Measurements from ENCODE around the gene CCDC88C. TPM values are rescaled to one million over a fixed set of nuclear protein-coding genes. Genes with fewer than 3 reads are reported as not detected.

CCDC88C gene
- total RNA-seq, 1 experiment from 2014 or later, result 19.7 TPM

- ChIA-PET CTCF (interaction anchor here (0.8 kb wide), 1 partner anchor 93 kb away, joined by 3 read pairs; the partner anchor contains the start of gene CCDC88C), POLR2A (ENCODE audit: unreplicated experiment) (interaction anchor here (0.5 kb wide), 1 partner anchor 22 kb away, joined by 6 read pairs; no protein-coding TSS in a partner anchor)
- ATAC-seq, result no peak
- H3K36me3 ChIP-seq (ENCODE audit: low read depth, low read length), result peaks cover 5% of the 10 kb centered on the region; the same call in 1 of the 2 replicates
- BruUV-seq (replicated peaks), result no TSS peak
- no peak overlapping the region for H3K4me3 ChIP-seq (ENCODE audit: low read length)
- no peaks in the 10 kb centered on the region for H3F3A ChIP-seq (ENCODE audit: low read length, unreplicated experiment)
- TF ChIP-seq CTCF (conservative IDR thresholded peaks at IDR 0.05; ENCODE audit: low read depth, low read length), result no peak
- no peak for TF ChIP-seq EZH2 (IDR thresholded peaks at IDR 0.05; ENCODE audit: low read length, unreplicated experiment)
- TF ChIP-seq EZH2phosphoT487 (IDR thresholded peaks at IDR 0.05; ENCODE audit: borderline replicate concordance, low read length), result no peak
- H3K4me1 ChIP-seq (ENCODE audit: insufficient read depth, low read length), result no peaks in the 10 kb centered on the region
- no peaks in the 10 kb centered on the region for H3K27me3 ChIP-seq (ENCODE audit: low read length)
- H3K9me3 ChIP-seq (ENCODE audit: low read length), result no peaks in the 10 kb centered on the region
- no peak overlapping the region for H2AFZ ChIP-seq (ENCODE audit: low read length)
- no peaks in the 10 kb centered on the region for H4K20me1 ChIP-seq (ENCODE audit: low read length)
- H3K4me2 ChIP-seq (ENCODE audit: low read length), result no peak overlapping the region
- no peaks in the 10 kb centered on the region for H3K9me2 ChIP-seq (replicated peaks; ENCODE audit: low read length)
- no peak overlapping the region for H3K27ac ChIP-seq (ENCODE audit: low read length)
- DNase-seq, result no peak
- H3K79me2 ChIP-seq (ENCODE audit: low read length), result no peaks in the 10 kb centered on the region
- H3K9ac ChIP-seq (ENCODE audit: low read length), result no peak overlapping the region
- intact Hi-C loops (cut with micrococcal nuclease), result no loop called here
These were observed 92.7 kb downstream of the CCDC88C start for GRCh38 chr14:91324606-91325575.

- peaks cover 5% of the 10 kb centered on the region; the same call in 1 of the 2 replicates for H3K36me3 ChIP-seq (ENCODE audit: low read depth, low read length)
- ATAC-seq (peak; percentile 63), DNase-seq (peak; percentile 70)
- no peaks in the 10 kb centered on the region for H3K4me1 ChIP-seq (ENCODE audit: insufficient read depth, low read length)
- H3K4me2 ChIP-seq (ENCODE audit: low read length), result no peak overlapping the region
- TF ChIP-seq EZH2phosphoT487 (IDR thresholded peaks at IDR 0.05; ENCODE audit: borderline replicate concordance, low read length) (no peak), EZH2 (IDR thresholded peaks at IDR 0.05; ENCODE audit: low read length, unreplicated experiment) (no peak), CTCF (conservative IDR thresholded peaks at IDR 0.05; ENCODE audit: low read depth, low read length) (peak; percentile 98)
- CTCF ChIA-PET, result interaction anchor here (0.6 to 0.8 kb wide), 2 partner anchors 94 to 148 kb away, joined by 3 read pairs; partner anchors contain the start of gene CCDC88C
- no peaks in the 10 kb centered on the region for H3K27me3 ChIP-seq (ENCODE audit: low read length)
- H2AFZ ChIP-seq (ENCODE audit: low read length), result no peak overlapping the region
- H3K9me2 ChIP-seq (replicated peaks; ENCODE audit: low read length), result no peaks in the 10 kb centered on the region
- H3K9ac ChIP-seq (ENCODE audit: low read length), result no peak overlapping the region
- no peak overlapping the region for H3K27ac ChIP-seq (ENCODE audit: low read length)
- POLR2A ChIA-PET (ENCODE audit: unreplicated experiment), result no interaction called here
- no peaks in the 10 kb centered on the region for H3K79me2 ChIP-seq (ENCODE audit: low read length)
- H4K20me1 ChIP-seq (ENCODE audit: low read length), result no peaks in the 10 kb centered on the region
- intact Hi-C loops (cut with micrococcal nuclease), result loop anchor here (1.0 kb wide), 1 partner anchor 94 kb away; no protein-coding TSS in a partner anchor
- no peaks in the 10 kb centered on the region for H3F3A ChIP-seq (ENCODE audit: low read length, unreplicated experiment)
- no TSS peak for BruUV-seq (replicated peaks)
- H3K9me3 ChIP-seq (ENCODE audit: low read length), result no peaks in the 10 kb centered on the region
- no peak overlapping the region for H3K4me3 ChIP-seq (ENCODE audit: low read length)
These were observed 93.7 kb downstream of the CCDC88C start for GRCh38 chr14:91323671-91324605.

Measured in PC-3 (cell line).